GM06990 (cell line): ENCODE results near the gene DHX34.
"Not testable (repeated sequence)": the region's sequence is repeated elsewhere in the genome, so short reads cannot be mapped to it uniquely, and the experiment has no call there.

ENCODE experiments used
- DNase-seq: peaks from one replicate; pipeline ENCODE4 v3.0.0-alpha.2; 2011; ENCODE audit not compliant: insufficient read length; ENCODE audit errors: extremely low read depth
- H3K27me3 ChIP-seq: replicated peaks from 2 replicates; pipeline ENCODE4 v1.6.0; 2011; ENCODE audit warnings: low read length; ENCODE audit not compliant: control insufficient read depth, insufficient read depth
- H3K36me3 ChIP-seq: 2 replicates; pipeline ENCODE4 v1.5.1; 2011; ENCODE audit warnings: low read length; ENCODE audit not compliant: control insufficient read depth, insufficient read depth
- H3K4me3 ChIP-seq: replicated peaks from 2 replicates; pipeline ENCODE4 v1.5.1; 2011; ENCODE audit warnings: low read depth, mild to moderate bottlenecking, control low read depth, low read length
- CTCF ChIP-seq: IDR thresholded peaks from 2 replicates; pipeline ENCODE4 v1.5.1; 2011; ENCODE audit warnings: low read length, control low read depth, mild to moderate bottlenecking, inconsistent platforms; ENCODE audit not compliant: insufficient read depth, poor library complexity, severe bottlenecking

The DHX34 gene

GRCh38 chr19:47405854-47406417, 56.8 kb downstream of the DHX34 start:
- DNase-seq = no peak
- no peak for TF ChIP-seq CTCF
- H3K4me3 ChIP-seq = no peak overlapping the region
- no peaks in the 10 kb centered on the region for H3K36me3 ChIP-seq
- no peaks in the 10 kb centered on the region; the same call in 1 of the 2 replicates for H3K27me3 ChIP-seq

GRCh38 chr19:47406711-47407416, 57.7 kb downstream of the DHX34 start:
- no peaks in the 10 kb centered on the region; the same call in 1 of the 2 replicates for H3K27me3 ChIP-seq
- no peak for DNase-seq
- no peaks in the 10 kb centered on the region for H3K36me3 ChIP-seq
- H3K4me3 ChIP-seq = no peak overlapping the region
- no peak for TF ChIP-seq CTCF

DNA sequence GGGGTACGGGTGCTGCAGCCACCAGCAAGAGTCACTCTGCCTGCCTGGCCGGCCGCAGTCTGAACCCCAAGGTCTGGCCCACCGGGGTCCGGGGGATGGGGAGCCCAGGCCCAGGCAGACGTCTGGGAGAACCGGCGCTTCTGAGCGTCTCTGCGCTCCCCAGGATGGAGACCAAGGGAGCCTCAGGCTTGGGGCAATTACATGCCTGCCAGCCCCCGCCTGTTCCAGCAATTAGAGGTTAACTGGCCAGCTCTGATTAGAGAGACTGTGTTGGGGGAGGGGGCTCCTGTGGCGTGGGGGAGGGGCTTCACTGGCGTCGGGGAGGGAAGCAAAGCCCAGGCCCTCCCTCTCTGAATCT, 58.3 kb downstream of the DHX34 start:
- Histone ChIP-seq H3K4me3 (no peak overlapping the region), H3K27me3 (no peaks in the 10 kb centered on the region; the same call in 1 of the 2 replicates), H3K36me3 (no peaks in the 10 kb centered on the region)
- TF ChIP-seq CTCF = no peak
- no peak for DNase-seq

GRCh38 chr19:47408156-47408938, 59.2 kb downstream of the DHX34 start:
- Histone ChIP-seq H3K36me3 (no peaks in the 10 kb centered on the region), H3K4me3 (no peak overlapping the region), H3K27me3 (no peaks in the 10 kb centered on the region; the same call in 1 of the 2 replicates)
- DNase-seq = no peak
- TF ChIP-seq CTCF = no peak

DNA sequence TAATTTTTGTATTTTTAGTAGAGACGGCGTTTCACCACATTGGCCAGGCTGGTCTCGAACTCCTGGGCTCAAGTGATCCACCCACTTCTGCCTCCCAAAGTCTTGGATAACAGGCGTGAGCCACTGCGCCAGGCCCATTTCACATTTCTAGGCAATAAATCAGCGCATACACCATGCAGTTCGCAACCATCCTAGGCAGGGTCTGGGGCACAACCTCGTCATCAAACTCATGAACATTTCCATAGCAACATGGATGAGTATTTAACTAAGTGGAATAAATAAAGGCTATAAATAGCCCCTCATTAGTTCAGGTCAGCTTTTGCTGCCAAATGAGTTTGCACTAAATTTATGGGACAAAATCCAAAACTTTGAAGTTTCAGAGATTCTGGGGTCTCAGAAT, 62.0 kb downstream of the DHX34 start:
- peaks cover 4% of the 10 kb centered on the region for H3K27me3 ChIP-seq
- no peak overlapping the region for H3K4me3 ChIP-seq
- TF ChIP-seq CTCF = no peak
- H3K36me3 ChIP-seq = no peaks in the 10 kb centered on the region
- DNase-seq = no peak

DNA sequence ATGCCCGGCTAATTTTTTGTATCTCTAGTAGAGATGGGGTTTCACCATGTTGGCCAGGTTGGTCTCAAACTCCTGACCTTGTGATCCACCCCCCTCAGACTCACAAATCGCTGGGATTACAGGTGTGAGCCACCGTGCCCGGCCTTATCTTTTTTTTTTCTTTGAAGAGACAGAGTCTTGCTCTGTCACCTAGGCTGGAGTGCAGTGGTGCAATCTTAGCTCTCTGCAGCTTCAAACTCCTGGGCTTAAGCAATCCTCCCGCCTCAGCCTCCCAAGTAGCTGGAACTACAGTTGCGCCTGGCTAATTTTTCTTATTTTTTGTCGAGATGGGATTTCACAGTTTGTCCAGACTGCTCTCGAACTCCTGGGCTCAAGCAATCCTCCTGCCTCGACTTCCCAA, 62.6 kb downstream of the DHX34 start:
- not testable (repeated sequence) for DNase-seq, H3K27me3 ChIP-seq, H3K4me3 ChIP-seq

More for the DNA sequence above, 62.6 kb downstream of the DHX34 start:
- not testable (repeated sequence) for H3K36me3 ChIP-seq
